ENCODE results near the gene MYBPH.

MYBPH gene

DNA sequence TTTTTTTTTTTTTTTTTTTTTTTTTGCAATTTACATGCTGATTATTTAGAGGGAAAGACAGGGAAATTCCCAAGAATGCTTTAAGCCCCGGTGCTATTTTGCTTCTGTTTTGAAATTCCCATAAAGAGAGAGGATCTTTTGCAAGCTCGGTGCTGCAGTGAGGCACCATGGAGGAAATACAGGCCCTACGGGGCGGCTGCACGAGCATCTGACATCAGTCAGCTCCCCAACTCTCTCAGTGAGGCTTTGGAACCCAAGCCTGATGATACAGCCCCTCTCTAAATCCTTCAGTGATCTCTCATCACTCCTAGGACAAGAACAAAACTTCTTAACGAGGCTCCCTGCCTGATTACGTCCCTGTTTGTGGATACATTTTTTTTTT is 11.7 kb upstream of the MYBPH start:
- Histone ChIP-seq H2AFZ (ENCODE audit: low read length) (no peak overlapping the region), H3F3A (ENCODE audit: insufficient read depth, low read length) (no peaks in the 10 kb centered on the region), H3K9me2 (ENCODE audit: low read depth, low read length) (no peaks in the 10 kb centered on the region), H3K4me2 (ENCODE audit: low read length) (no peak overlapping the region), H3K27me3 (ENCODE audit: insufficient read depth, low read length) (no peaks in the 10 kb centered on the region), H3K27ac (ENCODE audit: low read depth, low read length, poor library complexity, severe bottlenecking) (no peak overlapping the region), H3K4me1 (ENCODE audit: insufficient read depth, low read length, severe bottlenecking) (no peaks in the 10 kb centered on the region), H3K36me3 (ENCODE audit: insufficient read depth, low read length) (no peaks in the 10 kb centered on the region), H3K9me3 (ENCODE audit: low read length) (no peaks in the 10 kb centered on the region), H3K4me3 (ENCODE audit: low read depth, low read length, poor library complexity, severe bottlenecking) (no peak overlapping the region), H3K79me2 (ENCODE audit: insufficient read depth, low read length) (no peaks in the 10 kb centered on the region), H4K20me1 (ENCODE audit: insufficient read depth, low read length) (no peaks in the 10 kb centered on the region), H3K9ac (ENCODE audit: low read length) (no peak overlapping the region)
- TF ChIP-seq CTCF (IDR thresholded peaks at IDR 0.05; ENCODE audit: low read length) = no peak
- no peak for TF ChIP-seq EZH2 (IDR thresholded peaks at IDR 0.05; ENCODE audit: borderline replicate concordance, low read length)

GRCh38 chr1:203186446-203187303 is 11.0 kb upstream of the MYBPH start, which contains the start of gene CHI3L1:
Gene CHI3L1, minus strand, starts transcription at chr1:203186704. Its CDS starts 81 bp downstream, at chr1:203186623.
- Histone ChIP-seq H3K4me2 (ENCODE audit: low read length) (no peak within 1 kb of the TSS), H3K27ac (ENCODE audit: low read depth, low read length, poor library complexity, severe bottlenecking) (no peak within 1 kb of the TSS), H2AFZ (ENCODE audit: low read length) (no peak within 1 kb of the TSS), H3K79me2 (ENCODE audit: insufficient read depth, low read length) (no peaks in the 10 kb centered on the region), H3K9me3 (ENCODE audit: low read length) (no peaks in the 10 kb centered on the region), H3K9ac (ENCODE audit: low read length) (no peak within 1 kb of the TSS), H3K36me3 (ENCODE audit: insufficient read depth, low read length) (no peaks in the 10 kb centered on the region), H3K27me3 (ENCODE audit: insufficient read depth, low read length) (no peaks in the 10 kb centered on the region), H3K4me1 (ENCODE audit: insufficient read depth, low read length, severe bottlenecking) (no peaks in the 10 kb centered on the region), H3K4me3 (ENCODE audit: low read depth, low read length, poor library complexity, severe bottlenecking) (no peak within 1 kb of the TSS), H3F3A (ENCODE audit: insufficient read depth, low read length) (no peaks in the 10 kb centered on the region), H3K9me2 (ENCODE audit: low read depth, low read length) (no peaks in the 10 kb centered on the region), H4K20me1 (ENCODE audit: insufficient read depth, low read length) (no peaks in the 10 kb centered on the region)
- TF ChIP-seq CTCF (IDR thresholded peaks at IDR 0.05; ENCODE audit: low read length) = no peak

DNA sequence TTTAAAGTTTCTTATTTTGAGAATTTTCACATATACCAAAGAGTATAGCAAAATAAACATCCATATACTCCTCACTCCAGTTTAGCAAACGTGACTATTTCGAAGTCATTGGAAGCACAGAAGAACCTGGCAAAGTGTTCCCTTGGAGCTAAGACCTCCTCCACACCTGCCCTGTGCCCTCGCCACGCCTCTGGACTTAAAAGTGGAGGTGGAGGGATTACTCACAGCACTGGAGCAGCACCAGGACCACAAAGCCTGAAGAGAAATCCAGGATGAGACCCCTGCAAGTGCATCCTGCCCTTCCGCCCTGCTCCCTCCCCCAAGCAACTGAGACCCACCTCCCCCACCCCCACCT is 10.4 kb upstream of the MYBPH start:
- H3K4me3 ChIP-seq (ENCODE audit: low read depth, low read length, poor library complexity, severe bottlenecking) = no peak overlapping the region
- H3K4me2 ChIP-seq (ENCODE audit: low read length) = no peak overlapping the region
- no peak overlapping the region for H3K9ac ChIP-seq (ENCODE audit: low read length)
- H2AFZ ChIP-seq (ENCODE audit: low read length) = no peak overlapping the region
- no peaks in the 10 kb centered on the region for H3K9me3 ChIP-seq (ENCODE audit: low read length)
- H3K27ac ChIP-seq (ENCODE audit: low read depth, low read length, poor library complexity, severe bottlenecking) = no peak overlapping the region
- no peaks in the 10 kb centered on the region for H3K4me1 ChIP-seq (ENCODE audit: insufficient read depth, low read length, severe bottlenecking)
- H3K79me2 ChIP-seq (ENCODE audit: insufficient read depth, low read length) = no peaks in the 10 kb centered on the region
- TF ChIP-seq EZH2 (IDR thresholded peaks at IDR 0.05; ENCODE audit: borderline replicate concordance, low read length) (no peak), CTCF (IDR thresholded peaks at IDR 0.05; ENCODE audit: low read length) (no peak)
- H3K27me3 ChIP-seq (ENCODE audit: insufficient read depth, low read length) = no peaks in the 10 kb centered on the region
- no peaks in the 10 kb centered on the region for H4K20me1 ChIP-seq (ENCODE audit: insufficient read depth, low read length)
- H3K36me3 ChIP-seq (ENCODE audit: insufficient read depth, low read length) = no peaks in the 10 kb centered on the region
- H3K9me2 ChIP-seq (ENCODE audit: low read depth, low read length) = no peaks in the 10 kb centered on the region
- H3F3A ChIP-seq (ENCODE audit: insufficient read depth, low read length) = no peaks in the 10 kb centered on the region

All from OCI-LY1 (cell line).